Endothelial cell of umbilical vein (primary cell): ENCODE data around the gene C19orf67. TPM values are rescaled to one million over a fixed set of nuclear protein-coding genes. Genes with fewer than 3 reads are reported as not detected.

ENCODE experiments used
- BruUV-seq: library from RNA; stranded (reverse); fragments of 400-500 nt; replicated peaks from 2 replicates; lab custom pipeline; 2021; lab: Mats Ljungman, UMichigan
- CTCF ChIA-PET: fragments of 300-600, 350-600 bp; sonication (Branson Sonifier 250); formaldehyde crosslinking; loops from one replicate; lab custom pipeline; 2021; ENCODE audit warnings: antibody characterized with exemption, inconsistent platforms; lab: Charles Lee
- POLR2A ChIA-PET: fragments of 300-600, 350-600 bp; sonication (Branson Sonifier 250); formaldehyde crosslinking; loops from one replicate; lab custom pipeline; 2021; ENCODE audit warnings: antibody characterized with exemption, inconsistent platforms; lab: Charles Lee
- DNase-seq: peaks from one replicate; pipeline ENCODE4 v3.0.0-alpha.2; 2011; ENCODE audit warnings: low read depth, low spot score
- FAIRE-seq: peaks from 2 replicates; lab custom pipeline; 2011; peaks lifted over from hg19 to GRCh38; lab: Jason Lieb, UNC
- H2AFZ ChIP-seq: 2 replicates; pipeline ENCODE4 v1.6.0; 2012; ENCODE audit warnings: low read depth, low read length, control low read depth, inconsistent platforms
- H3K27ac ChIP-seq: 2 replicates; pipeline ENCODE4 v1.5.1; 2011; ENCODE audit warnings: low read depth, mild to moderate bottlenecking, control low read depth, low read length, moderate library complexity; ENCODE audit not compliant: insufficient read depth
- H3K27me3 ChIP-seq, 2 experiments: 2 replicates each; pipeline versions ENCODE4 v1.6.0 to v1.6.1; 2011; ENCODE audit warnings: low read length in 2 of 2, mixed read lengths in 1 of 2; ENCODE audit not compliant: control insufficient read depth in 2 of 2, insufficient read depth in 2 of 2
- H3K36me3 ChIP-seq, 2 experiments: 2 replicates in 1 of 2; 3 replicates in 1 of 2; pipeline ENCODE4 v1.5.1; 2011; ENCODE audit warnings: low read length in 2 of 2, mild to moderate bottlenecking in 1 of 2, moderate library complexity in 1 of 2; ENCODE audit not compliant: control insufficient read depth in 2 of 2, insufficient read depth in 2 of 2; ENCODE audit errors: extremely low read depth in 1 of 2
- H3K4me1 ChIP-seq: 3 replicates; pipeline ENCODE4 v1.5.1; 2011; ENCODE audit warnings: mild to moderate bottlenecking, low read length; ENCODE audit not compliant: control insufficient read depth, insufficient read depth; ENCODE audit errors: extremely low read depth
- H3K4me2 ChIP-seq: 2 replicates; pipeline ENCODE4 v1.6.1; 2011; ENCODE audit warnings: low read length, control low read depth, mixed read lengths; ENCODE audit not compliant: insufficient read depth
- H3K4me3 ChIP-seq, 3 experiments: fragments of 200-600 bp in 1 of 3; sonication (generic), shearing (Covaris generic) in 1 of 3; replicated peaks in 1 of 3; 2 replicates each; pipeline ENCODE4 v1.5.1; 2011 to 2016; ENCODE audit warnings: control low read depth in 3 of 3, low read length in 3 of 3, mild to moderate bottlenecking in 2 of 3, inconsistent platforms in 1 of 3, low read depth in 1 of 3, moderate library complexity in 1 of 3; ENCODE audit not compliant: insufficient read depth in 1 of 3
- H3K79me2 ChIP-seq: 2 replicates; pipeline ENCODE4 v1.6.0; 2012; ENCODE audit warnings: low read length, inconsistent platforms; ENCODE audit not compliant: control insufficient read depth, insufficient read depth
- H3K9ac ChIP-seq: replicated peaks from 2 replicates; pipeline ENCODE3; 2011; ENCODE audit warnings: low read length, control low read depth; ENCODE audit not compliant: insufficient read depth; ENCODE audit errors: extremely low read depth
- H3K9me1 ChIP-seq: replicated peaks from 3 replicates; pipeline ENCODE4 v1.6.0; 2011; ENCODE audit warnings: mild to moderate bottlenecking, low read length; ENCODE audit not compliant: control insufficient read depth, insufficient read depth; ENCODE audit errors: extremely low read depth
- H3K9me3 ChIP-seq: replicated peaks from 2 replicates; pipeline ENCODE4 v1.5.1; 2012; ENCODE audit warnings: low read length, inconsistent platforms; ENCODE audit not compliant: control insufficient read depth, insufficient read depth
- H4K20me1 ChIP-seq: replicated peaks from 2 replicates; pipeline ENCODE3; 2011; ENCODE audit warnings: mild to moderate bottlenecking, low read length; ENCODE audit not compliant: control insufficient read depth, insufficient read depth; ENCODE audit errors: extremely low read depth
- EZH2 ChIP-seq: IDR thresholded peaks from 2 replicates; pipeline ENCODE4 v1.6.1; 2012; ENCODE audit warnings: borderline replicate concordance, low read depth, mild to moderate bottlenecking, moderate library complexity, low read length, inconsistent platforms; ENCODE audit not compliant: severe bottlenecking
- FOS ChIP-seq: IDR thresholded peaks from 2 replicates; pipeline ENCODE4 v1.6.1; 2011; ENCODE audit warnings: mild to moderate bottlenecking, low read length, moderate library complexity, borderline replicate concordance; ENCODE audit not compliant: insufficient read depth
- GATA2 ChIP-seq: IDR thresholded peaks from 2 replicates; pipeline ENCODE4 v1.7.0; 2011; ENCODE audit warnings: low read depth, mild to moderate bottlenecking, moderate library complexity, mixed read lengths, low read length; ENCODE audit not compliant: insufficient read length, insufficient read depth
- JUN ChIP-seq: IDR thresholded peaks from 2 replicates; pipeline ENCODE4 v1.6.1; 2011; ENCODE audit warnings: borderline replicate concordance, low read depth; ENCODE audit not compliant: insufficient read length, insufficient read depth
- MYC ChIP-seq: IDR thresholded peaks from one replicate; pipeline ENCODE4 v1.6.1; 2011; ENCODE audit warnings: mild to moderate bottlenecking, low read depth, low read length
- POLR2A ChIP-seq: IDR thresholded peaks from 2 replicates; pipeline ENCODE4 v1.6.1; 2012; ENCODE audit warnings: low read depth, mild to moderate bottlenecking, control low read depth, low read length
- POLR2AphosphoS5 ChIP-seq: IDR thresholded peaks from 2 replicates; pipeline ENCODE4 v1.6.1; 2012; ENCODE audit warnings: low read depth, mild to moderate bottlenecking, control low read depth, low read length, moderate library complexity; ENCODE audit not compliant: insufficient read depth
- dilution Hi-C: fragments of 300-500 bp; cut with MboI; formaldehyde crosslinking; loops from one replicate; pipeline ENCODE4 v1.15.0; 2019; ENCODE audit warnings: low sequenced_read_pairs; ENCODE audit not compliant: extremely low pct_ligation_motif_present
- intact Hi-C: fragments of 100-400 bp; cut with micrococcal nuclease; formaldehyde crosslinking; loops from one replicate; pipeline ENCODE4 v1.10.0; 2022
- polyA plus RNA-seq, 4 experiments: library from polyadenylated mRNA; depleted of rRNA in 3 of 4; stranded (reverse) in 3 of 4; unstranded in 1 of 4; fragments of >200 nt; gene quantifications; 2 replicates each; pipeline versions ENCODE4 v1.2.1 to v1.2.3, GENCODE V29; 2011 to 2012; ENCODE audit warnings: missing spikeins in 1 of 4
- total RNA-seq: library from RNA; stranded (reverse); gene quantifications from 2 replicates; pipeline ENCODE4 v1.2.3, GENCODE V29; 2021
- TF ChIP-seq, protein P1 (sequence below): IDR thresholded peaks from 2 replicates; pipeline ENCODE4 v1.6.1; 2011; ENCODE audit not compliant: insufficient read depth, insufficient read length
- TF ChIP-seq, protein P2 (sequence below), 2 donors: IDR thresholded peaks; 1 replicate in 1 of 2; 2 replicates in 1 of 2; pipeline ENCODE4 v1.5.1; 2011; ENCODE audit warnings: low read length in 2 of 2, mild to moderate bottlenecking in 2 of 2, moderate library complexity in 2 of 2, control low read depth in 1 of 2, inconsistent platforms in 1 of 2, low read depth in 1 of 2; ENCODE audit not compliant: insufficient read depth in 1 of 2; ENCODE audit errors: extremely low read depth in 1 of 2

Gene C19orf67
- total and polyA plus RNA-seq, 2 donors (not counting 3 experiments of a cell fraction or from before 2014, with no cell fraction given): 0.55 TPM; not detected in 1

DNA sequence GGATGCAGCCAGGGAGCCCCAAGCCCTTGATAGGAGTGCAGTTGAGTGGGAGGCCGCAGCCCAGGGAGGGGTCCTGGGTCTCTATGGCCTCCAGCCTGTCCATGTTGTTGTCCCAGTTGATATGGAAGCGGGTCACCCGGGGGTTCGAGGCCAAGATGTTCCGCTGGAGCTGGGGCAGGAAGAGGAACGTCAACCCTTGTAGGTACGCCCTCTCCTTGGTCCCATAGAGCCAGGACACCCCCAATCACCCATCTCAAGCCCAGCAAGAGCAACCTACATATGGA is 34.9 kb upstream of the C19orf67 start:
- no peak overlapping the region for H3K4me3 ChIP-seq
- dilution Hi-C loops (no loop called here), intact Hi-C loops (no loop called here)
- no peak overlapping the region for H3K4me2 ChIP-seq
- no peak for DNase-seq
- ChIA-PET POLR2A (no interaction called here), CTCF (no interaction called here)
- H3K9me1 ChIP-seq: no peaks in the 10 kb centered on the region
- no peak for FAIRE-seq
- H2AFZ ChIP-seq: no peak overlapping the region
- peaks cover 16% of the 10 kb centered on the region for H3K79me2 ChIP-seq
- TF ChIP-seq GATA2 (no peak), JUN (no peak), FOS (no peak), MYC (no peak), POLR2A (no peak), POLR2AphosphoS5 (no peak), EZH2 (no peak)
- TF ChIP-seq, protein P1, sequence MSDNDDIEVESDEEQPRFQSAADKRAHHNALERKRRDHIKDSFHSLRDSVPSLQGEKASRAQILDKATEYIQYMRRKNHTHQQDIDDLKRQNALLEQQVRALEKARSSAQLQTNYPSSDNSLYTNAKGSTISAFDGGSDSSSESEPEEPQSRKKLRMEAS: no peak
- TF ChIP-seq, protein P2, sequence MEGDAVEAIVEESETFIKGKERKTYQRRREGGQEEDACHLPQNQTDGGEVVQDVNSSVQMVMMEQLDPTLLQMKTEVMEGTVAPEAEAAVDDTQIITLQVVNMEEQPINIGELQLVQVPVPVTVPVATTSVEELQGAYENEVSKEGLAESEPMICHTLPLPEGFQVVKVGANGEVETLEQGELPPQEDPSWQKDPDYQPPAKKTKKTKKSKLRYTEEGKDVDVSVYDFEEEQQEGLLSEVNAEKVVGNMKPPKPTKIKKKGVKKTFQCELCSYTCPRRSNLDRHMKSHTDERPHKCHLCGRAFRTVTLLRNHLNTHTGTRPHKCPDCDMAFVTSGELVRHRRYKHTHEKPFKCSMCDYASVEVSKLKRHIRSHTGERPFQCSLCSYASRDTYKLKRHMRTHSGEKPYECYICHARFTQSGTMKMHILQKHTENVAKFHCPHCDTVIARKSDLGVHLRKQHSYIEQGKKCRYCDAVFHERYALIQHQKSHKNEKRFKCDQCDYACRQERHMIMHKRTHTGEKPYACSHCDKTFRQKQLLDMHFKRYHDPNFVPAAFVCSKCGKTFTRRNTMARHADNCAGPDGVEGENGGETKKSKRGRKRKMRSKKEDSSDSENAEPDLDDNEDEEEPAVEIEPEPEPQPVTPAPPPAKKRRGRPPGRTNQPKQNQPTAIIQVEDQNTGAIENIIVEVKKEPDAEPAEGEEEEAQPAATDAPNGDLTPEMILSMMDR (IDR thresholded peaks at IDR 0.05; ENCODE audit: extremely low read depth in 1 of 2, insufficient read depth in 1 of 2, low read depth in 1 of 2, low read length in 2 of 2): no peak
- H3K9me3 ChIP-seq: no peaks in the 10 kb centered on the region
- no peaks in the 10 kb centered on the region for H4K20me1 ChIP-seq
- H3K9ac ChIP-seq: no peak overlapping the region
- no peak overlapping the region for H3K27ac ChIP-seq
- H3K36me3 ChIP-seq: no peaks in the 10 kb centered on the region
- H3K27me3 ChIP-seq: no peaks in the 10 kb centered on the region
- no TSS peak for BruUV-seq
- H3K4me1 ChIP-seq: peaks cover 16% of the 10 kb centered on the region
